ENCODE results near the gene CPNE8.

DNA sequence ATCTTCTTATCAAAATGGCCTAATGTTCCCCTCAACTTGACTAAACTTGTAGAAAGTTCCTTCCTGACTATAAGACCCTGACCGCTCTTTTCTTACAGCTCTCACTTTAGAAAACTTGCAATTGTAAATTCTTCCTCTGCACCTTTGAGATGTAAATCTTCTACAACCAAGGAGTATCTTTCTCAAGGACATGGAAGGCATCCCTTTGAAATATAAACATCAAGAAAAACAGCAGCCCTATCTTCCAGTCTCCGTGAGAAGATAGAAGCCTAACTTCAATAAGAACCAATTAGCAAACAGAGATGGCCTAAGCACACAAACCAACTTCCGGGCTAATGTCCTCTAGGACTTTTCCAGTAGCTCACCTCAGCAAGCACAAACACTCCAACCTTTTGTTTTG is 210.3 kb downstream of the CPNE8 start:
- TF ChIP-seq, protein P1, sequence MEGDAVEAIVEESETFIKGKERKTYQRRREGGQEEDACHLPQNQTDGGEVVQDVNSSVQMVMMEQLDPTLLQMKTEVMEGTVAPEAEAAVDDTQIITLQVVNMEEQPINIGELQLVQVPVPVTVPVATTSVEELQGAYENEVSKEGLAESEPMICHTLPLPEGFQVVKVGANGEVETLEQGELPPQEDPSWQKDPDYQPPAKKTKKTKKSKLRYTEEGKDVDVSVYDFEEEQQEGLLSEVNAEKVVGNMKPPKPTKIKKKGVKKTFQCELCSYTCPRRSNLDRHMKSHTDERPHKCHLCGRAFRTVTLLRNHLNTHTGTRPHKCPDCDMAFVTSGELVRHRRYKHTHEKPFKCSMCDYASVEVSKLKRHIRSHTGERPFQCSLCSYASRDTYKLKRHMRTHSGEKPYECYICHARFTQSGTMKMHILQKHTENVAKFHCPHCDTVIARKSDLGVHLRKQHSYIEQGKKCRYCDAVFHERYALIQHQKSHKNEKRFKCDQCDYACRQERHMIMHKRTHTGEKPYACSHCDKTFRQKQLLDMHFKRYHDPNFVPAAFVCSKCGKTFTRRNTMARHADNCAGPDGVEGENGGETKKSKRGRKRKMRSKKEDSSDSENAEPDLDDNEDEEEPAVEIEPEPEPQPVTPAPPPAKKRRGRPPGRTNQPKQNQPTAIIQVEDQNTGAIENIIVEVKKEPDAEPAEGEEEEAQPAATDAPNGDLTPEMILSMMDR (IDR thresholded peaks at IDR 0.05) = no peak
- TF ChIP-seq POLR2A (IDR thresholded peaks at IDR 0.05) = no peak
